ENCODE results near the gene RCVRN.

- no peak for TF ChIP-seq POLR2AphosphoS5 (IDR thresholded peaks at IDR 0.05; ENCODE audit: insufficient read depth in 1 of 2, low read depth in 1 of 2)
- no peak for TF ChIP-seq CTCF (IDR thresholded peaks at IDR 0.05)
Observed at GRCh38 chr17:9944704-9945103, 39.6 kb upstream of the RCVRN start.

All from vagina (tissue), 2 donors.